Anterior cingulate cortex (tissue), 58 donors: ENCODE measurements around the gene ACSM6.

Experiments
- DNase-seq, 58 donors: peaks; one replicate each; lab custom pipeline; 2025; lab: John Stamatoyannopoulos, UW

ACSM6 gene

GRCh38 chr10:95266674-95267095, 72.6 kb downstream of the ACSM6 start:
- no peak for DNase-seq

- no peak for DNase-seq
These were observed 73.2 kb downstream of the ACSM6 start for GRCh38 chr10:95267251-95267650.

- no peak for DNase-seq
These were observed 74.4 kb downstream of the ACSM6 start for GRCh38 chr10:95268438-95268837.

DNA sequence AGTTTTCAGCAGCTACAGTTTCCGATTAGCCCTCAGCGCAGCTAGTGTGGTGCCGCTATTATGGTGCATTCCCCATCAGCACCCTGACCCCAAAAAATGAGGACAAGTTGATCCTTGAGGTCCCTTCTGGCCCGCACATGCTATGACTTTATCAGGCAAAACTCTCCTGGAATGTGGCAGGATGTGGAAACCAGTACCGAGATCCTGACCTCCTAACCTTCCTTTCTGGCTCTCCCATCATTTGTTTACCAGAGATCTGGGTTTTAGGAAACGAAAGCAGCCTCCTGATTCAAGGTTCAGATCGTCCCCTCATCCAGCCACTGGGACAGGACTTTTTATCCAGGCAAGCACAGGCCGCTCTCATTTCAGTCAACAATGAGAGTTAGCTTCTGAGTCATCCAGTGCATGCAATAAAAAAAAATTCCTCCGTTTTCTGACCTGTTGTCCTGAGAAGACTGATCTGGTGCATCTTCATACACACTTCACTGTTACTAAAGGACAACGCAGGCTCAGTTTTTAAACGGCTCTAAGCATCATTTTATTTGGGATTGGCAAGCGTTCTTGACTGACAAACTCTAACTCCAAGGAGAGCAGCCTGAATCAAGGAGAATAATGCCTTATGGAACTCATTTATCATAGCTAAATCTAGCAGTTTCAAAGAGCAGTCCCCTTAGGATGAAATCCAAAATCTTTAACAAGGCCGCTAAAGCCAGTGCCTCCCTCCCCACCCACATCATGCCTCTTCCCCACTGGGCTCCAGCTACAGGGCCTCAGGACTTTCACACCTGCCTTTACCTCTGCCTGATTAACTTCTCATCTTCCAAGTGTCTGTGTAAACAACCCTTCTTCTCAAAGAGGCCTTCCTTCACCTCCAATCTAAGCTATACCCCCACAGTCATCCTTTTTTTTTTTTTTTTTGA, 79.6 kb downstream of the ACSM6 start:
- DNase-seq, result no peak

DNA sequence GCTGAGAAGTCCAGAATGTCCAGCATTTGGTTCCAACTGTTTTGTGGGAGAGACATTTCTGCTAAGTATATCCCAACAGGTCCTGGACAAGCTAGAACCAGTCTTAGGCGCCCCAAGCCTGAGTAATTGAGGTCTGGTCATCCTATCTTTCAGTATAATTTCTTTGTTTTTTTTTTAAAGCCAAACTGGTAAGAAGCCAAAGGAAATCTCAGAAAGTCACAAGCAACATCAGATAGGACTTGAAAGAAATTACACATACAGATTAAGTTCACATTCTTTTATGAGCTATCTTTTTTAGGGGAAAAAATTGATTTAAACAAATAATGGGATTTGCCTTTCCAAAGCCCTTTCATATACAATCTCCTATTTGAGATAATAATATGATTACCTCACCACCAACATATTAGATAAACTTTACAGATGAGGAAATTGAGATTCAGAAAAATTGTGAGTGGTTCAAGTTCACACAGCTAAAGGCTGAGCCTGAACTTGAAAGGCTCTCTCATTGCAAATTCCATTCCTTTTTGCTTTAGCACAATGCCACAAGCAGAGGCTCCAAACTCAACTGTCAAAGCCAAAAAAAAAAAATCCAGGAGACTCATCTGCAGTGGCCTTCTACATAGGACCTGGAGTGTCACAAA, 81.8 kb downstream of the ACSM6 start:
- DNase-seq, result no peak

- DNase-seq, result no peak
These were observed 82.5 kb downstream of the ACSM6 start for GRCh38 chr10:95276367-95277200.

DNA sequence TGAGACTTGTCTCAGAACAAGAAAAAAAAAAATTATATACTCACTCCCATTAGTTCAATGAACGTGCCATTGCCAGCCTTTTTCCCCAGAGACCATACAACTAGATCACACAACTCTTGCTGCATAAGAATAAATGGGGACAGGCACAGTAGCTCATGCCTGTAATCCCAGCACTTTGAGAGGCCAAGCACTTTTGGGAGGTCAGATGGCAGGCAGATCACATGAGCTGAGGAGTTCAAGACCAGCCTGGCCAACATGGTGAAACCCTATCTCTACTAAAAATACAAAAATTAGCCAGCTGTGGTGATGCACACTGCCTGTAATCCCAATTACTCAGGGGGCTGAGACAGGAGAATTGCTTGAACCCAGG, 83.1 kb downstream of the ACSM6 start:
- DNase-seq, result no peak

- no peak for DNase-seq
These were observed 83.6 kb downstream of the ACSM6 start for GRCh38 chr10:95277614-95278013.
